GM23338 (cell line): ENCODE data around the gene UEVLD.

ENCODE experiments used
- CTCF ChIP-seq, 2 experiments: fragments of 200-600 bp in 1 of 2; sonication (generic) in 1 of 2; conservative IDR thresholded peaks; 2 replicates each; pipeline versions ENCODE4 v1.5.1 to v1.6.1; 2016 to 2017; ENCODE audit warnings: antibody characterized with exemption in 2 of 2, low read depth in 2 of 2, mild to moderate bottlenecking in 2 of 2, moderate library complexity in 1 of 2
- EZH2 ChIP-seq: fragments of 200-600 bp; sonication (generic); IDR thresholded peaks from one replicate; pipeline ENCODE4 v1.8.0; 2017; ENCODE audit warnings: antibody characterized with exemption, mild to moderate bottlenecking, low read depth; ENCODE audit not compliant: unreplicated experiment
- POLR2AphosphoS5 ChIP-seq: IDR thresholded peaks from 2 replicates; pipeline ENCODE4 v1.6.1; 2016; ENCODE audit warnings: antibody characterized with exemption, low read depth

GRCh38 chr11:18498039-18498438 lies 90.5 kb downstream of the UEVLD start:
- TF ChIP-seq CTCF (conservative IDR thresholded peaks at IDR 0.05; ENCODE audit: low read depth in 2 of 2) = no peak
- TF ChIP-seq POLR2AphosphoS5 = no peak
- TF ChIP-seq EZH2 = no peak
